Right forelimb (tissue), 1 donor: Measurements from ENCODE around the gene SYT5.

Experiments
- DNase-seq: peaks from one replicate; pipeline ENCODE4 v3.0.0-alpha.2; 2018

SYT5 gene

GRCh38 chr19:55145232-55145631 is 34.9 kb downstream of the SYT5 start:
- DNase-seq, result no peak

- no peak for DNase-seq
These were observed 38.4 kb downstream of the SYT5 start for GRCh38 chr19:55141696-55142095.

- DNase-seq, result no peak
These were observed 42.2 kb downstream of the SYT5 start for GRCh38 chr19:55137915-55138314.

- no peak for DNase-seq
These were observed 43.5 kb downstream of the SYT5 start for GRCh38 chr19:55136399-55137102.

- DNase-seq, result no peak
These were observed 45.4 kb downstream of the SYT5 start for GRCh38 chr19:55134736-55135135.

- DNase-seq, result no peak
These were observed 46.2 kb downstream of the SYT5 start for GRCh38 chr19:55133639-55134444.

GRCh38 chr19:55132453-55133129 is 47.5 kb downstream of the SYT5 start:
- DNase-seq, result no peak

- no peak for DNase-seq
These were observed 48.7 kb downstream of the SYT5 start for GRCh38 chr19:55131421-55131820.
